Left forelimb (tissue), 1 donor: ENCODE results near the gene SHF.
A peak's percentile ranks its signal among the peaks of the same experiment; 100 is the strongest.
"Not testable (repeated sequence)": the region's sequence is repeated elsewhere in the genome, so short reads cannot be mapped to it uniquely, and the experiment has no call there.

Experiments
- DNase-seq: peaks from one replicate; pipeline ENCODE4 v3.0.0-alpha.2; 2018; ENCODE audit warnings: low spot score

The SHF gene

GRCh38 chr15:45187894-45188830 lies at the start of gene SHF:
TSS of gene SHF (minus strand) at chr15:45187966. CDS start at chr15:45187951, 15 bp downstream.
- peak; percentile 81 for DNase-seq

- not testable (repeated sequence) for DNase-seq
Measured at GRCh38 chr15:45236806-45237205, 49.0 kb upstream of the SHF start.

GRCh38 chr15:45234562-45235235 lies 46.9 kb upstream of the SHF start:
- DNase-seq, result no peak

GRCh38 chr15:45231864-45232562 lies 44.2 kb upstream of the SHF start:
- DNase-seq, result no peak

- no peak for DNase-seq
Measured at GRCh38 chr15:45231132-45231531, 43.4 kb upstream of the SHF start.

- DNase-seq, result no peak
Measured at GRCh38 chr15:45230245-45230965, 42.6 kb upstream of the SHF start.

GRCh38 chr15:45228931-45229330 lies 41.2 kb upstream of the SHF start:
- DNase-seq, result no peak

- DNase-seq, result no peak
Measured at GRCh38 chr15:45225506-45226273, 37.9 kb upstream of the SHF start.

- DNase-seq, result no peak
Measured at GRCh38 chr15:45224621-45225217, 37.0 kb upstream of the SHF start.

- DNase-seq, result no peak
Measured at GRCh38 chr15:45221967-45222366, 34.2 kb upstream of the SHF start.

- DNase-seq, result no peak
Measured at GRCh38 chr15:45221053-45221599, 33.4 kb upstream of the SHF start.

- DNase-seq, result no peak
Measured at GRCh38 chr15:45212493-45212892, 24.7 kb upstream of the SHF start.

- no peak for DNase-seq
Measured at GRCh38 chr15:45205192-45205591, 17.4 kb upstream of the SHF start.

GRCh38 chr15:45203182-45203581 lies 15.4 kb upstream of the SHF start:
- DNase-seq, result no peak

GRCh38 chr15:45201869-45202268 lies 14.1 kb upstream of the SHF start:
- no peak for DNase-seq

- DNase-seq, result no peak
Measured at GRCh38 chr15:45201557-45201859, 13.7 kb upstream of the SHF start.

- DNase-seq, result peak; percentile 92
Measured at GRCh38 chr15:45200799-45201556, 13.2 kb upstream of the SHF start.

- DNase-seq, result peak; percentile 98
Measured at GRCh38 chr15:45200001-45200798, 12.4 kb upstream of the SHF start.
